Kidney epithelial cell (primary cell): ENCODE results near the gene TUBG2. TPM values are rescaled to one million over a fixed set of nuclear protein-coding genes. Genes with fewer than 3 reads are reported as not detected.

Experiments used
- DNase-seq: peaks from one replicate; pipeline ENCODE4 v3.0.0-alpha.2; 2010; ENCODE audit warnings: low read depth
- H3K27me3 ChIP-seq: 2 replicates; pipeline ENCODE4 v1.6.0; 2011; ENCODE audit warnings: low read length; ENCODE audit not compliant: control insufficient read depth, insufficient read depth
- H3K36me3 ChIP-seq: 2 replicates; pipeline ENCODE4 v1.5.1; 2011; ENCODE audit warnings: low read length; ENCODE audit not compliant: control insufficient read depth, insufficient read depth
- H3K4me3 ChIP-seq: 2 replicates; pipeline ENCODE4 v1.5.1; 2011; ENCODE audit warnings: low read depth, mild to moderate bottlenecking, control low read depth, low read length
- CTCF ChIP-seq: IDR thresholded peaks from 2 replicates; pipeline ENCODE4 v1.5.1; 2011; ENCODE audit warnings: mild to moderate bottlenecking, moderate library complexity, low read length, control low read depth, inconsistent platforms; ENCODE audit not compliant: insufficient read depth, poor library complexity, severe bottlenecking
- total RNA-seq: library from RNA; depleted of rRNA; stranded (reverse); fragments of >200 nt; gene quantifications from 2 replicates; pipeline ENCODE4 v1.2.3, GENCODE V29; 2015

Gene TUBG2
- total RNA-seq, 1 donor from 2014 or later, result 11.3 TPM

- Histone ChIP-seq H3K4me3 (no peak overlapping the region), H3K36me3 (no peaks in the 10 kb centered on the region), H3K27me3 (peaks cover 13% of the 10 kb centered on the region)
- TF ChIP-seq CTCF, result no peak
- no peak for DNase-seq
Observed at GRCh38 chr17:42684929-42685556, 26.0 kb downstream of the TUBG2 start.

DNA sequence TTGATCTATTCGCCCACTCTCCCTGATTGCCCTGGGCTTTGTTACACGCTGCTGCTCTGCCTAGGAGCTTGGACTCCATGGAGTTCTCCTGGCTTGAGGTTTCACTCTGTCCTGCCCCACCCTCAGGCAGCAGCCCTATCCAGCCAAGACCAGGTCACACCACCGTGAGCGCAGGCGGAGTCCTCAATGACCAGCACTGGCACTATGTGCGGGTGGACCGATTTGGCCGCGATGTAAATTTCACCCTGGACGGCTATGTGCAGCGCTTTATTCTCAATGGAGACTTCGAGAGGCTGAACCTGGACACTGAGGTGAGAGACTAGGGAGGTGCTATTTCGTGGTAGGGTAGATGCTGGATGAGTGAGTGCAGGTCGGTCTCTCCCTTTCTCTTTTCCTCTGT lies 26.7 kb downstream of the TUBG2 start:
- no peak for DNase-seq
- no peak for TF ChIP-seq CTCF
- Histone ChIP-seq H3K36me3 (no peaks in the 10 kb centered on the region), H3K27me3 (peaks cover 13% of the 10 kb centered on the region), H3K4me3 (no peak overlapping the region)

DNA sequence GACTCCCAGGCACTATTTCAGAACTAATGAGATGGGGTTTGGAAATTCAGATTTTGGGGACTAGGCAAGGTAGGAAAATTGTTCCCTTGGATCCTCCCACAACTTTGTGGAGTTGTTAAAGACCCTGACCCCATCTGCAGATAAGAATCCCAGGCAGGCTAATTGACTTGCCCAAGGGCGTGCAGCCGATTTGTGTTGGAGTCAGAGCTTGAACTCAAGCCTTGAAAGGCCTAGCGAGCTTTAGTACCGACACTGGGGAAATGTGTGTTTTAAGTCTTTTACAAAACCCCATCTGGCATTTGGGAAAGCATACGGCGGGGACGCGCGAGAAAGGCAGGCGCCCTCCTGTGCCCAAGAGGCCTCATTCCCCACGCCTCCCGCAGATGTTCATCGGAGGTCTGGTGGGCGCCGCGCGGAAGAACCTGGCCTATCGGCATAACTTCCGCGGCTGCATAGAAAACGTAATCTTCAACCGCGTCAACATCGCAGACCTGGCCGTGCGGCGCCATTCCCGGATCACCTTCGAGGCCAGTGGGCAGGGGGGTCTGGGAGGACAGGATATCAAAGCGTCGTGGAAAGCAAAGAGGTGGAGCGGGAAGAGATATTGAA lies 27.5 kb downstream of the TUBG2 start:
- no peak for DNase-seq
- Histone ChIP-seq H3K36me3 (no peaks in the 10 kb centered on the region), H3K27me3 (peaks cover 13% of the 10 kb centered on the region), H3K4me3 (no peak overlapping the region)
- TF ChIP-seq CTCF, result no peak

DNA sequence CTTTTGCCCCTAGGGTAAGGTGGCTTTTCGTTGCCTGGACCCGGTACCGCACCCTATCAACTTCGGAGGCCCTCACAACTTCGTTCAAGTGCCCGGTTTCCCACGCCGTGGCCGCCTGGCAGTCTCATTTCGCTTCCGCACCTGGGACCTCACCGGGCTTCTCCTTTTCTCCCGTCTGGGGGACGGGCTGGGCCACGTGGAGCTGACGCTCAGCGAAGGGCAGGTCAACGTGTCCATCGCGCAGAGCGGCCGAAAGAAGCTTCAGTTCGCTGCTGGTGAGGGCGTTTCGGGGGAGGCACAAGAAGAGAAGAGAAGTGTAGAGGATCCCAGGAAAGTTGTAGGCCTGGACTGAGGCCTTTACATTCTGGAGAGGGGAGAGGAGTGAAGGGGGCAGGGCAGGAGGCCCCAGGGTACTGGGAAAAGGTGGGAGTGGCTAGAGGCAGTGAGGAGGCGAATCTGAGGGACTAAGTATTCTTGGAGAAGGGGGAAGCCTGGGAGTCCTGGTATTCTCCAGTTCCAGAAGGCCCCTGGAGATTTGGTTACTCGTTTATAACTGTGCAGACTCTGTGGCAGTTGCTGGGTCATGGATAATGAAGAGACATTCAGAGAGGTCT lies 28.7 kb downstream of the TUBG2 start:
- no peaks in the 10 kb centered on the region for H3K36me3 ChIP-seq
- H3K27me3 ChIP-seq, result peaks cover 13% of the 10 kb centered on the region
- H3K4me3 ChIP-seq, result no peak overlapping the region
- no peak for DNase-seq
- no peak for TF ChIP-seq CTCF

DNA sequence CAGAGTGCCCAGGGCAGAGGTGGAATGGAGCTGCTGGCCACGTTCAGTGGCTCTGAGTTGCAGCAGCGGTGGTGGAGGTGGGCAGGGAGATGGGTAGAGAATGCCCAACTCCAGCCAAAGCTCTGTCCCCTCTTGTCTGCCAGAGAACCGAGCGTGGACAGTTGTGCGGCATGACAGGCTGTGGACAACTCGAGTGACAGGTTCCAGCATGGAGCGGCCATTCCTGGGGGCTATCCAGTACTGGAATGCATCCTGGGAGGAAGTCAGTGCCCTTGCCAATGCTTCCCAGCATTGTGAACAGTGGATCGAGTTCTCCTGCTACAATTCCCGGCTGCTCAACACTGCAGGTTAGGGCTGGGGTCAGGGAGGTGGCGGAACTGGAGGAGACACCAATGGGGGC lies 31.5 kb downstream of the TUBG2 start:
- TF ChIP-seq CTCF, result no peak
- peaks cover 2% of the 10 kb centered on the region for H3K36me3 ChIP-seq
- peaks cover 3% of the 10 kb centered on the region for H3K27me3 ChIP-seq
- no peak overlapping the region for H3K4me3 ChIP-seq
- no peak for DNase-seq
